Measurements from ENCODE around the gene HDX. TPM values are rescaled to one million over a fixed set of nuclear protein-coding genes. Genes with fewer than 3 reads are reported as not detected.

HDX gene
- total RNA-seq, 1 experiment from 2014 or later = 5.3 TPM

DNA sequence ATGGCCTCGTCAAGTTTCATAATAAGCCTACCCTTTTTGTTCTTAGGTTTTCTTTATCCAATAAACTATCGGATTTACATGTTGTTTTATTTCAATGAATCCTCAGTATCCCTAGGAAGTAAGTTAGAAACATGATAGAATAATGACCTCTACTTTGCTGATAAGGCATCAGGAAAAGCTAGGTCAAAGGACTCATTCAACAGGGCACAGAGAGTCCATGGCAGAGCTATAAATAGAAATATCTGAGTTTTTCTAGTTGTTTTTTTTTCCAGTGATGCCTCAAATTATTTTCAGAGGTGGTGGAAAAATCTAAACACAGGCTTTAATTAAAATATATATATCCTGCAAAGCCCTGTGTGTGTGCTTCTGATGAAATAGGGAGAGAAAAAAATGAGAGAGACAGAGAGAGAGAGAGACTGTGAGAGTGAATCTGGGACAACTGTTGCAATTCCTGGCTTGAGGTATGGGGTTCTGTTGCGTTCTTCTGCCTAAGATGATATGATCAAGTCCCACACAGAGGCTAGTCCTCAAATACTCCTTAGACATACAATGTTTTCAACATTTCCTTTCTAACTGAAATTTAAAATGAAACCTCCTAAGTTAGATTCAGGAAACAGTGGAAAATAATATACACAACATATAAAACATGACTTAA is 139.9 kb downstream of the HDX start:
- BruUV-seq (replicated peaks) = no TSS peak
- Histone ChIP-seq H3K36me3 (ENCODE audit: control insufficient read depth, insufficient read depth, low read length) (no peaks in the 10 kb centered on the region), H3K27me3 (ENCODE audit: control insufficient read depth, insufficient read depth, low read length) (no peaks in the 10 kb centered on the region), H3K27ac (ENCODE audit: low read length) (no peak overlapping the region), H3K4me1 (ENCODE audit: control insufficient read depth, insufficient read depth, low read length) (no peaks in the 10 kb centered on the region), H3K4me3 (ENCODE audit: low read depth in 2 of 2, low read length in 2 of 2) (no peak overlapping the region), H3K9me3 (ENCODE audit: control insufficient read depth, insufficient read depth, low read depth, low read length) (no peaks in the 10 kb centered on the region)
- POLR2A ChIA-PET = no interaction called here
- ATAC-seq (no peak), DNase-seq (ENCODE audit: low read depth, low spot score) (no peak)
- intact Hi-C loops (cut with micrococcal nuclease; ENCODE audit: unreplicated experiment) = no loop called here
- in situ Hi-C loops (cut with HindIII; ENCODE audit: low pct_unique_long_range_greater_than_20kb, low sequenced_read_pairs) = no loop called here
- TF ChIP-seq CTCF (IDR thresholded peaks at IDR 0.05) (no peak), SIN3A (IDR thresholded peaks at IDR 0.05; ENCODE audit: borderline replicate concordance, insufficient read depth, low read depth, low read length) (no peak), TCF7L2 (IDR thresholded peaks at IDR 0.05; ENCODE audit: low read depth, low read length) (no peak), POLR2AphosphoS5 (IDR thresholded peaks at IDR 0.05; ENCODE audit: low read depth, low read length) (no peak)
- TF ChIP-seq, protein P1, sequence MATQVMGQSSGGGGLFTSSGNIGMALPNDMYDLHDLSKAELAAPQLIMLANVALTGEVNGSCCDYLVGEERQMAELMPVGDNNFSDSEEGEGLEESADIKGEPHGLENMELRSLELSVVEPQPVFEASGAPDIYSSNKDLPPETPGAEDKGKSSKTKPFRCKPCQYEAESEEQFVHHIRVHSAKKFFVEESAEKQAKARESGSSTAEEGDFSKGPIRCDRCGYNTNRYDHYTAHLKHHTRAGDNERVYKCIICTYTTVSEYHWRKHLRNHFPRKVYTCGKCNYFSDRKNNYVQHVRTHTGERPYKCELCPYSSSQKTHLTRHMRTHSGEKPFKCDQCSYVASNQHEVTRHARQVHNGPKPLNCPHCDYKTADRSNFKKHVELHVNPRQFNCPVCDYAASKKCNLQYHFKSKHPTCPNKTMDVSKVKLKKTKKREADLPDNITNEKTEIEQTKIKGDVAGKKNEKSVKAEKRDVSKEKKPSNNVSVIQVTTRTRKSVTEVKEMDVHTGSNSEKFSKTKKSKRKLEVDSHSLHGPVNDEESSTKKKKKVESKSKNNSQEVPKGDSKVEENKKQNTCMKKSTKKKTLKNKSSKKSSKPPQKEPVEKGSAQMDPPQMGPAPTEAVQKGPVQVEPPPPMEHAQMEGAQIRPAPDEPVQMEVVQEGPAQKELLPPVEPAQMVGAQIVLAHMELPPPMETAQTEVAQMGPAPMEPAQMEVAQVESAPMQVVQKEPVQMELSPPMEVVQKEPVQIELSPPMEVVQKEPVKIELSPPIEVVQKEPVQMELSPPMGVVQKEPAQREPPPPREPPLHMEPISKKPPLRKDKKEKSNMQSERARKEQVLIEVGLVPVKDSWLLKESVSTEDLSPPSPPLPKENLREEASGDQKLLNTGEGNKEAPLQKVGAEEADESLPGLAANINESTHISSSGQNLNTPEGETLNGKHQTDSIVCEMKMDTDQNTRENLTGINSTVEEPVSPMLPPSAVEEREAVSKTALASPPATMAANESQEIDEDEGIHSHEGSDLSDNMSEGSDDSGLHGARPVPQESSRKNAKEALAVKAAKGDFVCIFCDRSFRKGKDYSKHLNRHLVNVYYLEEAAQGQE (IDR thresholded peaks at IDR 0.05; ENCODE audit: insufficient read depth in 1 of 2, low read depth in 2 of 2, low read length in 1 of 2) = no peak
- CTCF ChIA-PET = no interaction called here

DNA sequence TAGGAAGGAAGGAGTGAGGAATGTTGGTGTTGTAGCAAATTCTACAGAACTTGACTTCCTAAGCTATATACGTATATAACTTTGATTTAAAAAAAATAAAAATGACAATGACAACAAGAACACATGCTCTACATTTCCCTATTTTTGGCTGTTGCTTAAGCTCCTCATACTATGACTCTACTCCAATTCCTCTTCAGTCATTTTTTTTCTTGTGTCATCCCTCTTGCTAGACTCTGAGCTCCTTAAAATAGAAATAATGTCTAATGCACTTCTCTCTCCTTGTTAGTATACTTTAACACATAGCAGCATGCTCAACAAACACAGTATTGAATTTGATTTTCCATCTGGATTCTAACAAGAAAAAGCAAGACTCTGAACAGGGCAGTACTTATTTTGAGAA is 144.0 kb downstream of the HDX start:
- DNase-seq (ENCODE audit: low read depth, low spot score) = no peak
- no peaks in the 10 kb centered on the region for H3K27me3 ChIP-seq (ENCODE audit: control insufficient read depth, insufficient read depth, low read length)
- in situ Hi-C loops (cut with HindIII; ENCODE audit: low pct_unique_long_range_greater_than_20kb, low sequenced_read_pairs) (no loop called here), intact Hi-C loops (cut with micrococcal nuclease; ENCODE audit: unreplicated experiment) (no loop called here)
- H3K36me3 ChIP-seq (ENCODE audit: control insufficient read depth, insufficient read depth, low read length) = no peaks in the 10 kb centered on the region
- ATAC-seq = no peak
- TF ChIP-seq, protein P1 (IDR thresholded peaks at IDR 0.05; ENCODE audit: insufficient read depth in 1 of 2, low read depth in 2 of 2, low read length in 1 of 2) = no peak
- TF ChIP-seq SIN3A (IDR thresholded peaks at IDR 0.05; ENCODE audit: borderline replicate concordance, insufficient read depth, low read depth, low read length) (no peak), CTCF (IDR thresholded peaks at IDR 0.05) (no peak), TCF7L2 (IDR thresholded peaks at IDR 0.05; ENCODE audit: low read depth, low read length) (no peak), POLR2AphosphoS5 (IDR thresholded peaks at IDR 0.05; ENCODE audit: low read depth, low read length) (no peak)
- H3K4me1 ChIP-seq (ENCODE audit: control insufficient read depth, insufficient read depth, low read length) = no peaks in the 10 kb centered on the region
- no peak overlapping the region for H3K4me3 ChIP-seq (ENCODE audit: low read depth in 2 of 2, low read length in 2 of 2)
- no peak overlapping the region for H3K27ac ChIP-seq (ENCODE audit: low read length)
- no TSS peak for BruUV-seq (replicated peaks)
- POLR2A ChIA-PET = no interaction called here
- H3K9me3 ChIP-seq (ENCODE audit: control insufficient read depth, insufficient read depth, low read depth, low read length) = no peaks in the 10 kb centered on the region
- CTCF ChIA-PET = interaction anchor here (0.7 kb wide), 1 partner anchor 119 kb away, joined by 3 read pairs; no protein-coding TSS in a partner anchor

All from Panc1 (cell line).